ENCODE results near the gene PLAC1.

DNA sequence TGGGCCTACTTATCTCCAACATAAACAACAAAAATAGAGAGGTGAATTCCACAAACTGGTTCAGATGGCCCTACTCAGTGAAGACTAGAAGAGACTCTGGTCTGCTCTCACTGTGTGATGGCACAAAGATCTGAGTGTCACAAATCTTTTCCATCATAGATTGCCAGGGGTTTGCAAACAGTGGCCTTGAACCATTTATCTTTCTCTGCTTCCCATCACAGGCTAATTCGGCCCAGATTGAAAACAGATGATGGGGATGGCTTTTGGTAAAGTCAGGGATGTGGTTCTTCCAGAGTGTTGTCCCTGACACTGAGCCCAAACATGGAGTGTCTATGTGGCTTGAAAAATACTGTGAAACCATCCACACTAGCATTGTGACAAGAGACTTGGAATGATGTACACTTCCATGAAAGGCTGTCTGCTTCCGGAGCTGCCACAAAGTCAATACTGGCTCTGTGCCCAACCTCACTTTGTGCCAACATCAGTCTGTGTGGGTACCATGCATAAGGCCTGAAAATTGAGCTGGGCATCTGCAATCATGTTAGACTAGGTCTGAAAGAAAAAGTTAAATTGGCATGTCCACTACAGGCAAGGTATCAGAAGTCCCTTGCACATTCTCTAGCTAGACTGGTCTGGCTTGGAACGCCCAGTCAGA, 25.2 kb upstream of the PLAC1 start:
- TF ChIP-seq, protein P1, sequence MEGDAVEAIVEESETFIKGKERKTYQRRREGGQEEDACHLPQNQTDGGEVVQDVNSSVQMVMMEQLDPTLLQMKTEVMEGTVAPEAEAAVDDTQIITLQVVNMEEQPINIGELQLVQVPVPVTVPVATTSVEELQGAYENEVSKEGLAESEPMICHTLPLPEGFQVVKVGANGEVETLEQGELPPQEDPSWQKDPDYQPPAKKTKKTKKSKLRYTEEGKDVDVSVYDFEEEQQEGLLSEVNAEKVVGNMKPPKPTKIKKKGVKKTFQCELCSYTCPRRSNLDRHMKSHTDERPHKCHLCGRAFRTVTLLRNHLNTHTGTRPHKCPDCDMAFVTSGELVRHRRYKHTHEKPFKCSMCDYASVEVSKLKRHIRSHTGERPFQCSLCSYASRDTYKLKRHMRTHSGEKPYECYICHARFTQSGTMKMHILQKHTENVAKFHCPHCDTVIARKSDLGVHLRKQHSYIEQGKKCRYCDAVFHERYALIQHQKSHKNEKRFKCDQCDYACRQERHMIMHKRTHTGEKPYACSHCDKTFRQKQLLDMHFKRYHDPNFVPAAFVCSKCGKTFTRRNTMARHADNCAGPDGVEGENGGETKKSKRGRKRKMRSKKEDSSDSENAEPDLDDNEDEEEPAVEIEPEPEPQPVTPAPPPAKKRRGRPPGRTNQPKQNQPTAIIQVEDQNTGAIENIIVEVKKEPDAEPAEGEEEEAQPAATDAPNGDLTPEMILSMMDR (IDR thresholded peaks at IDR 0.05; ENCODE audit: poor library complexity, severe bottlenecking) = no peak
- TF ChIP-seq, protein P2, sequence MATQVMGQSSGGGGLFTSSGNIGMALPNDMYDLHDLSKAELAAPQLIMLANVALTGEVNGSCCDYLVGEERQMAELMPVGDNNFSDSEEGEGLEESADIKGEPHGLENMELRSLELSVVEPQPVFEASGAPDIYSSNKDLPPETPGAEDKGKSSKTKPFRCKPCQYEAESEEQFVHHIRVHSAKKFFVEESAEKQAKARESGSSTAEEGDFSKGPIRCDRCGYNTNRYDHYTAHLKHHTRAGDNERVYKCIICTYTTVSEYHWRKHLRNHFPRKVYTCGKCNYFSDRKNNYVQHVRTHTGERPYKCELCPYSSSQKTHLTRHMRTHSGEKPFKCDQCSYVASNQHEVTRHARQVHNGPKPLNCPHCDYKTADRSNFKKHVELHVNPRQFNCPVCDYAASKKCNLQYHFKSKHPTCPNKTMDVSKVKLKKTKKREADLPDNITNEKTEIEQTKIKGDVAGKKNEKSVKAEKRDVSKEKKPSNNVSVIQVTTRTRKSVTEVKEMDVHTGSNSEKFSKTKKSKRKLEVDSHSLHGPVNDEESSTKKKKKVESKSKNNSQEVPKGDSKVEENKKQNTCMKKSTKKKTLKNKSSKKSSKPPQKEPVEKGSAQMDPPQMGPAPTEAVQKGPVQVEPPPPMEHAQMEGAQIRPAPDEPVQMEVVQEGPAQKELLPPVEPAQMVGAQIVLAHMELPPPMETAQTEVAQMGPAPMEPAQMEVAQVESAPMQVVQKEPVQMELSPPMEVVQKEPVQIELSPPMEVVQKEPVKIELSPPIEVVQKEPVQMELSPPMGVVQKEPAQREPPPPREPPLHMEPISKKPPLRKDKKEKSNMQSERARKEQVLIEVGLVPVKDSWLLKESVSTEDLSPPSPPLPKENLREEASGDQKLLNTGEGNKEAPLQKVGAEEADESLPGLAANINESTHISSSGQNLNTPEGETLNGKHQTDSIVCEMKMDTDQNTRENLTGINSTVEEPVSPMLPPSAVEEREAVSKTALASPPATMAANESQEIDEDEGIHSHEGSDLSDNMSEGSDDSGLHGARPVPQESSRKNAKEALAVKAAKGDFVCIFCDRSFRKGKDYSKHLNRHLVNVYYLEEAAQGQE (IDR thresholded peaks at IDR 0.05; ENCODE audit: borderline replicate concordance) = no peak
- no peak for TF ChIP-seq TAF1 (IDR thresholded peaks at IDR 0.05; ENCODE audit: low read depth)
- TF ChIP-seq POLR2AphosphoS5 (IDR thresholded peaks at IDR 0.05) = no peak
- TF ChIP-seq EZH2 (IDR thresholded peaks at IDR 0.05; ENCODE audit: borderline replicate concordance, insufficient read depth, low read length, poor library complexity, severe bottlenecking) = no peak
- no peak for TF ChIP-seq MXI1 (conservative IDR thresholded peaks at IDR 0.05; ENCODE audit: poor library complexity, severe bottlenecking)
- TF ChIP-seq SMC3 (conservative IDR thresholded peaks at IDR 0.05; ENCODE audit: poor library complexity) = no peak
- no peak for TF ChIP-seq RAD21 (conservative IDR thresholded peaks at IDR 0.05)
